ENCODE results near the gene DLX1.

GRCh38 chr2:172053486-172053885 lies 31.8 kb upstream of the DLX1 start:
- TF ChIP-seq CTCF (IDR thresholded peaks at IDR 0.05) (no peak), ZFX (IDR thresholded peaks at IDR 0.05; ENCODE audit: borderline replicate concordance) (no peak)

All from 22Rv1 (cell line).